Adrenal gland (tissue), 5 donors: ENCODE measurements around the gene TPK1.

Experiments used
- CTCF ChIP-seq, 6 experiments: fragments of 450-650 bp in 4 of 6; fragments of 200-600 bp in 2 of 6; sonication (generic) in 1 of 6; IDR thresholded peaks; 1 replicate in 5 of 6; 2 replicates in 1 of 6; pipeline versions ENCODE4 v1.5.1 to v1.8.0; 2016 to 2021; ENCODE audit warnings: antibody characterized with exemption in 6 of 6, mild to moderate bottlenecking in 2 of 6, moderate library complexity in 1 of 6
- POLR2A ChIP-seq, 2 donors: fragments of 450-650 bp; IDR thresholded peaks; one replicate each; pipeline ENCODE4 v1.6.1; 2017; ENCODE audit warnings: antibody characterized with exemption in 2 of 2, mild to moderate bottlenecking in 2 of 2, moderate library complexity in 1 of 2
- donor health status: DM: no; HTN: no; CAD: no.

- TF ChIP-seq CTCF (IDR thresholded peaks at IDR 0.05) (no peak), POLR2A (IDR thresholded peaks at IDR 0.05) (no peak)
Observed at GRCh38 chr7:144817001-144817400, 18.9 kb downstream of the TPK1 start.
